ENCODE measurements around the gene ITGA1. TPM values are rescaled to one million over a fixed set of nuclear protein-coding genes. Genes with fewer than 3 reads are reported as not detected.
A peak's percentile ranks its signal among the peaks of the same experiment; 100 is the strongest.
"Not testable (repeated sequence)": the region's sequence is repeated elsewhere in the genome, so short reads cannot be mapped to it uniquely, and the experiment has no call there.

Gene ITGA1
- total RNA-seq, 1 donor from 2014 or later = 84.4 TPM

DNA sequence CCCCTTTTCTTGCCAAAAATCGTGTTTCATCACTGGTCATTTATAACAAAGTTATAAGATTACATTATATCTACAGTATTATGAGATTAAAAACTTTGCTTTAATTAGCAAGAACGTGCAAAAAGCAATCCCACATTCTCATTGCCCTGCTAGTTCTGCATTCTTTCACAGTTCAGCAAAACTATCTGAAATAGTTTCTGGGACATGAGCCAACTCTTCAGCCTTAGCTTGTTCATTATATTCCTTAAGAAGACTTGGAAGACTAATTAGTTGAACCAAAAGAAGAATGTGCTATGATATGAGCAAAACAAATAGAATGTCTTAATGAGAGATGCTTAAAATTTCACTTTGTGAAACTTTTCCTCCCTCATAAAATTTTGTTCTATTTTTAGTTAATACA is 76.7 kb downstream of the ITGA1 start:
- DNase-seq (no peak), ATAC-seq (no peak)
- H3K27me3 ChIP-seq (ENCODE audit: low read depth) = no peaks in the 10 kb centered on the region
- TF ChIP-seq, protein P1, sequence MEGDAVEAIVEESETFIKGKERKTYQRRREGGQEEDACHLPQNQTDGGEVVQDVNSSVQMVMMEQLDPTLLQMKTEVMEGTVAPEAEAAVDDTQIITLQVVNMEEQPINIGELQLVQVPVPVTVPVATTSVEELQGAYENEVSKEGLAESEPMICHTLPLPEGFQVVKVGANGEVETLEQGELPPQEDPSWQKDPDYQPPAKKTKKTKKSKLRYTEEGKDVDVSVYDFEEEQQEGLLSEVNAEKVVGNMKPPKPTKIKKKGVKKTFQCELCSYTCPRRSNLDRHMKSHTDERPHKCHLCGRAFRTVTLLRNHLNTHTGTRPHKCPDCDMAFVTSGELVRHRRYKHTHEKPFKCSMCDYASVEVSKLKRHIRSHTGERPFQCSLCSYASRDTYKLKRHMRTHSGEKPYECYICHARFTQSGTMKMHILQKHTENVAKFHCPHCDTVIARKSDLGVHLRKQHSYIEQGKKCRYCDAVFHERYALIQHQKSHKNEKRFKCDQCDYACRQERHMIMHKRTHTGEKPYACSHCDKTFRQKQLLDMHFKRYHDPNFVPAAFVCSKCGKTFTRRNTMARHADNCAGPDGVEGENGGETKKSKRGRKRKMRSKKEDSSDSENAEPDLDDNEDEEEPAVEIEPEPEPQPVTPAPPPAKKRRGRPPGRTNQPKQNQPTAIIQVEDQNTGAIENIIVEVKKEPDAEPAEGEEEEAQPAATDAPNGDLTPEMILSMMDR (IDR thresholded peaks at IDR 0.05) = no peak
- peaks cover 21% of the 10 kb centered on the region for H3K4me1 ChIP-seq
- H3K36me3 ChIP-seq = peaks cover 9% of the 10 kb centered on the region
- H3K9me3 ChIP-seq = no peaks in the 10 kb centered on the region
- intact Hi-C loops (cut with DNase I) = no loop called here
- H3K27ac ChIP-seq = peak overlapping the region; percentile 7
- no peak overlapping the region for H3K4me3 ChIP-seq

GRCh38 chr5:52864884-52865283 is 77.2 kb downstream of the ITGA1 start:
- peaks cover 21% of the 10 kb centered on the region for H3K4me1 ChIP-seq
- ATAC-seq (no peak), DNase-seq (no peak)
- no peaks in the 10 kb centered on the region for H3K27me3 ChIP-seq (ENCODE audit: low read depth)
- H3K4me3 ChIP-seq = no peak overlapping the region
- TF ChIP-seq, protein P1 (IDR thresholded peaks at IDR 0.05) = no peak
- H3K27ac ChIP-seq = no peak overlapping the region
- no peaks in the 10 kb centered on the region for H3K9me3 ChIP-seq
- intact Hi-C loops (cut with DNase I) = no loop called here
- peaks cover 10% of the 10 kb centered on the region for H3K36me3 ChIP-seq

DNA sequence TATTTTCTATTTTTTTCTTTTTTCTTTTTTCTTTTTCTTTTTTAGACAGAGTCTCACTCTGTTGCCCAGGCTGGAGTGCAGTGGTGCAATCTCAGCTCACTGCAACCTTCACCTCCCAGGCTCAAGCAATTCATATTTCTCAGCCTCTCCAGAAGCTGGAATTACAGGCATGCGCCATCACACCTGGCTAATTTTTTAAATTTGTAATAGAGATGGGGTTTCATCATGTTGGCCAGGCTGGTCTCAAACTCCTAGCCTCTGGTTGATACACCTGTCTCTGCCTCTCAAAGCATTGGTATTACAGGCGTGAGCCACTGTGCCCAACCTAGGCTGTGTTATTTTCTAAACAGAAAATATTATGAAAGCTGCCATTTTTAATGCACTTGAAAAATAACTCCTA is 78.3 kb downstream of the ITGA1 start:
- H3K4me3 ChIP-seq; intact Hi-C loops (cut with DNase I); H3K36me3 ChIP-seq; H3K27me3 ChIP-seq (ENCODE audit: low read depth); H3K27ac ChIP-seq; ATAC-seq; DNase-seq; H3K9me3 ChIP-seq: not testable (repeated sequence)
- H3K4me1 ChIP-seq = peaks cover 21% of the 10 kb centered on the region

DNA sequence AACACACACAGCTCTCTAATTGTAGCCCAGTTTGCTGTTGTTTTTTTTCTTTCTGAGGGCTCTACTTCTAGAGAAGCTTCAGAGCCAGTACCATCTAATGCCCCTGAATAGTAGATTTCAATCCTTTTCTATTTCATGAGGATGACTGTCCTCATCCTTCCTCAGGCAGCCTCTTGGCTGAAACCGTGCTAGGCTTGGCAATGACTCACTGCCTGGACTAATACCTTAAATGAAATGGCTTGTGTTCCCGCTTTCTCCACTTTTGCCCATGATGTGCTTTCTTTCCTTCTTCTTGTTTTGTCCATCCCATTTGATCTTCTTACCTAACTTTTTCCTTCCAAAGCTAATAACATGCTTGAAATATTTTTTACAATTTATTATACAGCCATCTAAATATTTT is 80.1 kb downstream of the ITGA1 start:
- H3K27ac ChIP-seq = no peak overlapping the region
- no peaks in the 10 kb centered on the region for H3K27me3 ChIP-seq (ENCODE audit: low read depth)
- ATAC-seq (no peak), DNase-seq (no peak)
- TF ChIP-seq, protein P1 (IDR thresholded peaks at IDR 0.05) = no peak
- intact Hi-C loops (cut with DNase I) = no loop called here
- H3K36me3 ChIP-seq = peaks cover 10% of the 10 kb centered on the region
- no peak overlapping the region for H3K4me3 ChIP-seq
- peaks cover 19% of the 10 kb centered on the region for H3K4me1 ChIP-seq
- no peaks in the 10 kb centered on the region for H3K9me3 ChIP-seq

DNA sequence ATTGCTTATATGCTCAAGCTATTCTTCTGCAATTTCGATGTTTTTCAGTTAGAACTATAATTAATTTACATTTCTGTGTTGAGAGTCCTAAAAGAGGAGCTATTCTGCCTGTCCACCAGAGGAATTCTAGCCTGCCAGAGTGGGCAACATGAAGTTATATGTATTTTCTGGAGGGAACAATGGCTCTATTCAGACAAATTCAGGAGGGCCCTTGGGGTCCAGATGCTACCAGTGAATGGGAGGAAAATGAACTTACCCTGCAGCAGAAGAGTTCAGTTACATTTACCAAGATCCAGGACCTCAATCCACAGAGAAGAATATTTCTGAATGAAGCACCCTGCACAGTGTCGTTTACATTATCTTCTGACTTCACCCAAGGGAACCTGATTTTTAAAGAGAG is 80.7 kb downstream of the ITGA1 start:
- Histone ChIP-seq H3K9me3 (no peaks in the 10 kb centered on the region), H3K4me3 (no peak overlapping the region), H3K27ac (no peak overlapping the region), H3K36me3 (peaks cover 10% of the 10 kb centered on the region), H3K27me3 (ENCODE audit: low read depth) (no peaks in the 10 kb centered on the region), H3K4me1 (peaks cover 17% of the 10 kb centered on the region)
- TF ChIP-seq, protein P1 (IDR thresholded peaks at IDR 0.05) = no peak
- intact Hi-C loops (cut with DNase I) = no loop called here
- ATAC-seq (no peak), DNase-seq (no peak)

DNA sequence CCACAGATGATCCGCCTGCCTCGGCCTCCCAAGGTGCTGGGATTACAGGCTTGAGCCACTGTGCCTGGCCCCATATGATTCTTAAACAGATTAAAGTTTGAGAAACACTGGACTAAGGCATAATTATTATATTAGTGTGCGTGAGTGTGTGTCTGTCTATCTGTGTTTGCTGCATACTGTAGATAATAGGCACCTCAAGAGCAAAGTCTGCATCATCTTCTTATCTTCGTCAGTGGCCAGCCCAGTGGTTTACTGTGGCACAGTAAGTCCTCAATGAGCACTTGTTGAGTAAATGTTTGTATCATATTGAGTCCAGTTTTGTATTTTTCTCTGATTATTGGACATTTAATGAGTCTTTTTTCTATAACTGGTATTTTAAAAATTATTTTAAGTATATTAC is 81.7 kb downstream of the ITGA1 start:
- intact Hi-C loops (cut with DNase I) = no loop called here
- TF ChIP-seq, protein P1 (IDR thresholded peaks at IDR 0.05) = no peak
- no peak for ATAC-seq
- Histone ChIP-seq H3K27ac (no peak overlapping the region), H3K4me3 (no peak overlapping the region), H3K4me1 (peaks cover 7% of the 10 kb centered on the region), H3K36me3 (peaks cover 10% of the 10 kb centered on the region), H3K9me3 (no peaks in the 10 kb centered on the region), H3K27me3 (ENCODE audit: low read depth) (no peaks in the 10 kb centered on the region)
- no peak for DNase-seq

All from lower lobe of right lung (tissue), 2 donors.